22Rv1 (cell line): Measurements from ENCODE around the gene TNNT2.

ENCODE experiments used
- CTCF ChIP-seq: fragments of 450-650 bp; IDR thresholded peaks from 2 replicates; pipeline ENCODE4 v1.5.1; 2017; ENCODE audit warnings: mild to moderate bottlenecking
- ZFX ChIP-seq: fragments of 450-650 bp; IDR thresholded peaks from 2 replicates; pipeline ENCODE4 v1.6.1; 2017; ENCODE audit warnings: antibody characterized with exemption, borderline replicate concordance

GRCh38 chr1:201391225-201391624 is 13.7 kb upstream of the TNNT2 start:
- TF ChIP-seq CTCF = no peak
- TF ChIP-seq ZFX = no peak
